ENCODE results near the gene CD164L2.

The CD164L2 gene

DNA sequence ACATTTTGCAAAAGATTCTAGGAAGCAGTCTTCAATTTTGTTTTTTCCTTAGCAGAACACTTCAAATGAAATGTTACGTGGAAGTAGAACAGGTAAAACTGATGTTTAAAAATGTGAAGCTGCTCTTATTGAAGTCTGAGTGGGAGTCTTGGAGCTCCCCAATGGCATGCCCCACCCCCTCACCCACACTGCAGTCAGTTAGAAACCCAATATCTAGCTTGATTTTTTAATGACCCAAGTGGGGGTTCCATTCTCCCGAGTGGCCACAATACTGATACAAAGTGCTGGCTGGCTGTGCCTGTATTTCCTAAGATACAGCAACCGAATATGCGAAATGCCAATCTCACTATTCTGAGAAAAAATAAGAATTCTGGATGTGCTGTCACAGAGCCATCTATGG, 40.6 kb upstream of the CD164L2 start:
- Histone ChIP-seq H3K79me2 (ENCODE audit: control insufficient read depth, insufficient read depth, low read length, poor library complexity) (no peaks in the 10 kb centered on the region), H3K4me3 (ENCODE audit: low read depth, low read length) (no peak overlapping the region), H3K79me1 (ENCODE audit: low read length) (no peaks in the 10 kb centered on the region), H3K9me3 (ENCODE audit: insufficient read depth, low read depth, low read length) (no peaks in the 10 kb centered on the region), H2AFZ (ENCODE audit: insufficient read depth, low read length, poor library complexity) (no peak overlapping the region), H2BK12ac (ENCODE audit: low read length) (no peak overlapping the region), H2BK5ac (ENCODE audit: low read depth, low read length, poor library complexity) (no peak overlapping the region), H2AK5ac (ENCODE audit: low read length) (no peak overlapping the region), H3K36me3 (ENCODE audit: control insufficient read depth in 1 of 2, insufficient read depth in 2 of 2, low read length in 2 of 2) (peaks cover 0 to 7% of the 10 kb centered on the region in 2 experiments), H4K91ac (ENCODE audit: low read depth, low read length) (no peak overlapping the region), H2BK120ac (ENCODE audit: insufficient read depth, low read length, poor library complexity) (no peak overlapping the region), H3K4me1 (ENCODE audit: control insufficient read depth in 1 of 2, insufficient read depth in 2 of 2, low read length in 2 of 2) (peaks cover 0 to 10% of the 10 kb centered on the region in 2 experiments), H3K27ac (ENCODE audit: low read depth, low read length) (no peak overlapping the region), H3K9ac (ENCODE audit: low read length) (no peak overlapping the region), H3K4me2 (ENCODE audit: low read length) (no peak overlapping the region), H3K14ac (ENCODE audit: low read length) (no peak overlapping the region), H4K12ac (ENCODE audit: low read depth, low read length) (no peak overlapping the region), H3K27me3 (ENCODE audit: insufficient read depth, low read length) (no peaks in the 10 kb centered on the region), H3K18ac (ENCODE audit: low read length) (no peak overlapping the region), H3K4ac (ENCODE audit: low read depth, low read length) (no peak overlapping the region), H3K23ac (ENCODE audit: low read length) (no peak overlapping the region), H4K8ac (ENCODE audit: low read depth, low read length) (no peak overlapping the region)
- DNase-seq: no peak
- WGBS (ENCODE audit: extremely low coverage, insufficient coverage, insufficient read length): no CpG with 5 or more reads among the region's 4 CpGs

DNA sequence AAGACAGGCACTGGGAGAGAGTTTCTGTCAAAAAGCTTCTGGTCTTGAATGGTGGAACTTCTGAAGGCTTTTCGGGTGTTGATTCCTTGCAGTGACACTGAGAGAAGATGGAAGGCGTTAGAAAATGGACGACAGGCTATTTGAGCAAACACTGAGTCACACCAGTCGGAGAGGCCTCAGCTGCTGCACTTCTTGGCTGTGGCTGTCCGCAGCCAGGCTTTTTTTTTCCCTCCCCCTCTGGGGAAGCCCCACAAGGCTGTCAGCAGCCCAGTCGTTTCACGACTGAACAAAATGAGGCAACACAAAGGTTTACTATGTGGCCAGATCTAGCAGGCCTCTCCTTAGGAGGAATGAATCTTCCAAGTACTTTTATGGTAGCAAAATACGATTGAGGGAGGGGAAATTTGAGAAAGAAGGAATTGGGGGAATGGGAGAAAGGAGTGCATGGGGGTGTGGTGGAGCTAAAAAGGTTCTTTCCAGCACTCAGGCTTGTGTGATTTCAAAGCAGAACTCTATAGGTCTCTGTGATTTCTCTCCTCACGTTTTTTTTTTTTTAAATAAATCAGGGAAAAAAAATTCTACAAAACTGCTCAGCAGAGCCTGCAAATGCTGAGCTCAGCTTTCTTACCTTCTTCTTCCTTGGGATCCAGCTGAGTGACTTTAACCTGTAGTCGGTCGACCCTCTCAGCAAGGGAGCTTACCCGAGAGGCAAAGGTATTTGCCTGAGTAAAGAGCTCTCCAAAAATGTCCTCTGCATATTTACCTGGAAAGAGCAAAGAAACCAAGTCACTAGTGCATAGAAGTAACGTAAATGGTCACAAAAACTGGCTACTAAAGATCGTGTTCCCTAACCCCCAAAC, 35.4 kb upstream of the CD164L2 start:
- Histone ChIP-seq H2BK12ac (ENCODE audit: low read length) (no peak overlapping the region), H3K27ac (ENCODE audit: low read depth, low read length) (peak overlapping the region; percentile 85), H3K79me2 (ENCODE audit: control insufficient read depth, insufficient read depth, low read length, poor library complexity) (no peaks in the 10 kb centered on the region), H4K91ac (ENCODE audit: low read depth, low read length) (no peak overlapping the region), H3K4me2 (ENCODE audit: low read length) (peak overlapping the region; percentile 10), H4K12ac (ENCODE audit: low read depth, low read length) (no peak overlapping the region), H2AK5ac (ENCODE audit: low read length) (no peak overlapping the region), H3K4me3 (ENCODE audit: low read depth, low read length) (no peak overlapping the region), H3K4ac (ENCODE audit: low read depth, low read length) (no peak overlapping the region), H3K9me3 (ENCODE audit: insufficient read depth, low read depth, low read length) (no peaks in the 10 kb centered on the region), H3K36me3 (ENCODE audit: control insufficient read depth in 1 of 2, insufficient read depth in 2 of 2, low read length in 2 of 2) (peaks cover 3 to 27% of the 10 kb centered on the region in 2 experiments), H2AFZ (ENCODE audit: insufficient read depth, low read length, poor library complexity) (no peak overlapping the region), H3K14ac (ENCODE audit: low read length) (no peak overlapping the region), H3K79me1 (ENCODE audit: low read length) (no peaks in the 10 kb centered on the region), H2BK120ac (ENCODE audit: insufficient read depth, low read length, poor library complexity) (no peak overlapping the region), H4K8ac (ENCODE audit: low read depth, low read length) (no peak overlapping the region), H2BK5ac (ENCODE audit: low read depth, low read length, poor library complexity) (peak overlapping the region; percentile 60), H3K4me1 (ENCODE audit: control insufficient read depth in 1 of 2, insufficient read depth in 2 of 2, low read length in 2 of 2) (peaks cover 0 to 2% of the 10 kb centered on the region in 2 experiments), H3K9ac (ENCODE audit: low read length) (no peak overlapping the region), H3K27me3 (ENCODE audit: insufficient read depth, low read length) (no peaks in the 10 kb centered on the region), H3K23ac (ENCODE audit: low read length) (no peak overlapping the region), H3K18ac (ENCODE audit: low read length) (no peak overlapping the region)
- DNase-seq: peak in 1 of 2 donors; percentile 16
- WGBS (ENCODE audit: extremely low coverage, insufficient coverage, insufficient read length): 100% methylated on average over 1 of the region's 14 CpGs

- peak overlapping the region; percentile 85 for H3K27ac ChIP-seq (ENCODE audit: low read depth, low read length)
- H4K91ac ChIP-seq (ENCODE audit: low read depth, low read length): no peak overlapping the region
- no peak overlapping the region for H3K4me3 ChIP-seq (ENCODE audit: low read depth, low read length)
- no peaks in the 10 kb centered on the region for H3K79me1 ChIP-seq (ENCODE audit: low read length)
- no peak overlapping the region for H4K12ac ChIP-seq (ENCODE audit: low read depth, low read length)
- no peak overlapping the region for H3K4me2 ChIP-seq (ENCODE audit: low read length)
- no peak overlapping the region for H3K9ac ChIP-seq (ENCODE audit: low read length)
- no peak overlapping the region for H3K14ac ChIP-seq (ENCODE audit: low read length)
- H3K79me2 ChIP-seq (ENCODE audit: control insufficient read depth, insufficient read depth, low read length, poor library complexity): no peaks in the 10 kb centered on the region
- H3K36me3 ChIP-seq (ENCODE audit: control insufficient read depth in 1 of 2, insufficient read depth in 2 of 2, low read length in 2 of 2): peaks cover 10 to 35% of the 10 kb centered on the region in 2 experiments
- H3K4me1 ChIP-seq (ENCODE audit: control insufficient read depth in 1 of 2, insufficient read depth in 2 of 2, low read length in 2 of 2): peaks cover 0 to 2% of the 10 kb centered on the region in 2 experiments
- no peak overlapping the region for H2AFZ ChIP-seq (ENCODE audit: insufficient read depth, low read length, poor library complexity)
- no peak overlapping the region for H2BK5ac ChIP-seq (ENCODE audit: low read depth, low read length, poor library complexity)
- H3K9me3 ChIP-seq (ENCODE audit: insufficient read depth, low read depth, low read length): no peaks in the 10 kb centered on the region
- H2AK5ac ChIP-seq (ENCODE audit: low read length): no peak overlapping the region
- DNase-seq: no peak
- no peaks in the 10 kb centered on the region for H3K27me3 ChIP-seq (ENCODE audit: insufficient read depth, low read length)
- no CpG with 5 or more reads among the region's 3 CpGs for WGBS (ENCODE audit: extremely low coverage, insufficient coverage, insufficient read length)
- H3K18ac ChIP-seq (ENCODE audit: low read length): no peak overlapping the region
- H3K23ac ChIP-seq (ENCODE audit: low read length): no peak overlapping the region
- H2BK12ac ChIP-seq (ENCODE audit: low read length): peak overlapping the region; percentile 1
- no peak overlapping the region for H2BK120ac ChIP-seq (ENCODE audit: insufficient read depth, low read length, poor library complexity)
- H4K8ac ChIP-seq (ENCODE audit: low read depth, low read length): no peak overlapping the region
- H3K4ac ChIP-seq (ENCODE audit: low read depth, low read length): no peak overlapping the region
Observed at GRCh38 chr1:27417713-27418112, 34.6 kb upstream of the CD164L2 start.

GRCh38 chr1:27416387-27417111, 33.4 kb upstream of the CD164L2 start:
- Histone ChIP-seq H3K18ac (ENCODE audit: low read length) (no peak overlapping the region), H3K79me1 (ENCODE audit: low read length) (no peaks in the 10 kb centered on the region), H3K4ac (ENCODE audit: low read depth, low read length) (no peak overlapping the region), H2BK120ac (ENCODE audit: insufficient read depth, low read length, poor library complexity) (no peak overlapping the region), H3K14ac (ENCODE audit: low read length) (no peak overlapping the region), H3K79me2 (ENCODE audit: control insufficient read depth, insufficient read depth, low read length, poor library complexity) (no peaks in the 10 kb centered on the region), H3K4me1 (ENCODE audit: control insufficient read depth in 1 of 2, insufficient read depth in 2 of 2, low read length in 2 of 2) (peaks cover 0 to 2% of the 10 kb centered on the region in 2 experiments), H3K27ac (ENCODE audit: low read depth, low read length) (no peak overlapping the region), H4K12ac (ENCODE audit: low read depth, low read length) (no peak overlapping the region), H3K9me3 (ENCODE audit: insufficient read depth, low read depth, low read length) (no peaks in the 10 kb centered on the region), H3K27me3 (ENCODE audit: insufficient read depth, low read length) (no peaks in the 10 kb centered on the region), H2BK12ac (ENCODE audit: low read length) (no peak overlapping the region), H2AFZ (ENCODE audit: insufficient read depth, low read length, poor library complexity) (no peak overlapping the region), H3K9ac (ENCODE audit: low read length) (no peak overlapping the region), H4K8ac (ENCODE audit: low read depth, low read length) (no peak overlapping the region), H3K36me3 (ENCODE audit: control insufficient read depth in 1 of 2, insufficient read depth in 2 of 2, low read length in 2 of 2) (peaks cover 16 to 43% of the 10 kb centered on the region in 2 experiments), H3K4me3 (ENCODE audit: low read depth, low read length) (no peak overlapping the region), H2AK5ac (ENCODE audit: low read length) (no peak overlapping the region), H2BK5ac (ENCODE audit: low read depth, low read length, poor library complexity) (no peak overlapping the region), H4K91ac (ENCODE audit: low read depth, low read length) (no peak overlapping the region), H3K4me2 (ENCODE audit: low read length) (no peak overlapping the region), H3K23ac (ENCODE audit: low read length) (no peak overlapping the region)
- peak; percentile 39 to 71 for DNase-seq
- WGBS (ENCODE audit: extremely low coverage, insufficient coverage, insufficient read length): no CpG with 5 or more reads among the region's 3 CpGs
